H7 (cell line): ENCODE measurements around the gene RAB17. TPM values are rescaled to one million over a fixed set of nuclear protein-coding genes. Genes with fewer than 3 reads are reported as not detected.

ENCODE experiments used
- DNase-seq: peaks from one replicate; pipeline ENCODE4 v3.0.0; 2012
- H3K27me3 ChIP-seq: 2 replicates; pipeline ENCODE4 v1.6.0; 2011; ENCODE audit warnings: mild to moderate bottlenecking, low read length; ENCODE audit not compliant: control insufficient read depth, insufficient read depth
- H3K36me3 ChIP-seq: replicated peaks from 2 replicates; pipeline ENCODE4 v1.5.1; 2011; ENCODE audit warnings: low read length; ENCODE audit not compliant: control insufficient read depth, insufficient read depth
- H3K4me3 ChIP-seq: 2 replicates; pipeline ENCODE4 v1.5.1; 2011; ENCODE audit warnings: low read depth, mild to moderate bottlenecking, control low read depth, low read length, moderate library complexity; ENCODE audit not compliant: insufficient read depth
- total RNA-seq: library from RNA; depleted of rRNA; stranded (reverse); fragments of >200 nt; shearing (Covaris generic); gene quantifications from 2 replicates; pipeline ENCODE4 v1.2.3, GENCODE V29; 2014; rRNA removed

The RAB17 gene
- total RNA-seq, 1 experiment from 2014 or later, result 25.5 TPM

GRCh38 chr2:237524631-237525030, 65.9 kb downstream of the RAB17 start:
- no peak for DNase-seq
- Histone ChIP-seq H3K27me3 (no peaks in the 10 kb centered on the region), H3K4me3 (no peak overlapping the region), H3K36me3 (no peaks in the 10 kb centered on the region; the same call in 1 of the 2 replicates)

Other genes with a start within 250 kb of the RAB17 start
- 5.1 and 7.0 TPM in 2 replicates for gene COL6A3, start 176.6 kb downstream of the RAB17 start, total RNA-seq
- gene MLPH, start 103.5 kb downstream of the RAB17 start, total RNA-seq, result 1.1 and 6.1 TPM in 2 replicates
- gene PRLH, start 24.2 kb downstream of the RAB17 start, total RNA-seq, result not detected in 2 replicates
- 49.9 and 101 TPM in 2 replicates for gene LRRFIP1, start 36.9 kb upstream of the RAB17 start, total RNA-seq
- gene RBM44, start 208.0 kb upstream of the RAB17 start, total RNA-seq, result 0.94 and 1.6 TPM in 2 replicates